SK-N-SH (cell line): ENCODE results near the gene CARMIL3. TPM values are rescaled to one million over a fixed set of nuclear protein-coding genes. Genes with fewer than 3 reads are reported as not detected.
A peak's percentile ranks its signal among the peaks of the same experiment; 100 is the strongest.

Source experiments
- CTCF ChIA-PET: fragments of 300-600, 350-600 bp; formaldehyde crosslinking; extraction: SDS; loops from one replicate; lab custom pipeline; 2021; lab: Yijun Ruan, JAX
- POLR2A ChIA-PET: fragments of 350-600 bp; sonication (Branson Sonifier 250); formaldehyde crosslinking; extraction: SDS; loops from one replicate; lab custom pipeline; 2020; ENCODE audit warnings: antibody characterized with exemption, inconsistent platforms; lab: Yijun Ruan, JAX
- DNase-seq: peaks from one replicate; pipeline ENCODE4 v3.0.0; 2012
- H2AFZ ChIP-seq: fragments of 200-600 bp; sonication (generic); 2 replicates; pipeline ENCODE4 v1.8.1; 2016; ENCODE audit warnings: antibody characterized with exemption, mild to moderate bottlenecking, low read depth
- H3F3A ChIP-seq: fragments of 200-600 bp; sonication (generic); replicated peaks from 2 replicates; pipeline ENCODE3; 2016; ENCODE audit warnings: antibody characterized with exemption, mild to moderate bottlenecking; ENCODE audit not compliant: insufficient read depth
- H3K27ac ChIP-seq, 2 experiments: fragments of 200-500 bp in 1 of 2; fragments of 200-600 bp in 1 of 2; sonication (Bioruptor generic) in 1 of 2; sonication (generic), shearing (Covaris generic) in 1 of 2; 2 replicates each; pipeline versions ENCODE4 v1.5.1 to v1.6.1; 2014 to 2016; ENCODE audit warnings: low read depth in 2 of 2, inconsistent platforms in 1 of 2, low read length in 1 of 2, mild to moderate bottlenecking in 1 of 2, mixed read lengths in 1 of 2
- H3K27me3 ChIP-seq: fragments of 200-600 bp; sonication (generic), shearing (Covaris generic); 2 replicates; pipeline ENCODE4 v1.6.1; 2016; ENCODE audit warnings: mixed run types; ENCODE audit not compliant: insufficient read depth
- H3K36me3 ChIP-seq, 2 experiments: fragments of 200-500 bp in 1 of 2; fragments of 200-600 bp in 1 of 2; sonication (Bioruptor generic) in 1 of 2; sonication (generic) in 1 of 2; replicated peaks in 1 of 2; 2 replicates each; pipeline versions ENCODE3 to v1.5.1; 2014 to 2016; ENCODE audit warnings: low read length in 1 of 2, mild to moderate bottlenecking in 1 of 2; ENCODE audit not compliant: insufficient read depth in 2 of 2, control insufficient read depth in 1 of 2
- H3K4me1 ChIP-seq, 2 experiments: fragments of 200-500 bp in 1 of 2; fragments of 200-600 bp in 1 of 2; sonication (Bioruptor generic) in 1 of 2; sonication (generic), shearing (Covaris generic) in 1 of 2; 2 replicates each; pipeline versions ENCODE4 v1.5.1 to v1.6.1; 2014 to 2016; ENCODE audit warnings: low read depth in 1 of 2, low read length in 1 of 2, mixed run types in 1 of 2; ENCODE audit not compliant: insufficient read depth in 2 of 2, control insufficient read depth in 1 of 2
- H3K4me2 ChIP-seq: fragments of 200-600 bp; sonication (generic), shearing (Covaris generic); 2 replicates; pipeline ENCODE4 v1.6.1; 2017; ENCODE audit warnings: mixed run types
- H3K4me3 ChIP-seq, 2 experiments: fragments of 200-500 bp in 1 of 2; fragments of 200-600 bp in 1 of 2; sonication (Bioruptor generic) in 1 of 2; sonication (generic), shearing (Covaris generic) in 1 of 2; 2 replicates each; pipeline versions ENCODE4 v1.5.1 to v1.8.1; 2014 to 2016; ENCODE audit warnings: low read depth in 2 of 2, inconsistent platforms in 1 of 2, low read length in 1 of 2, mild to moderate bottlenecking in 1 of 2, mixed read lengths in 1 of 2, moderate library complexity in 1 of 2
- H3K79me2 ChIP-seq: fragments of 200-600 bp; sonication (generic); 2 replicates; pipeline ENCODE4 v1.8.1; 2017; ENCODE audit warnings: mild to moderate bottlenecking; ENCODE audit not compliant: insufficient read depth
- H3K9ac ChIP-seq: fragments of 200-600 bp; sonication (generic); 2 replicates; pipeline ENCODE4 v1.6.1; 2017; ENCODE audit warnings: mixed run types
- H3K9me2 ChIP-seq: fragments of 200-600 bp; sonication (generic); 2 replicates; pipeline ENCODE4 v1.6.1; 2017; ENCODE audit warnings: mixed run types
- H3K9me3 ChIP-seq: fragments of 200-600 bp; sonication (generic); 2 replicates; pipeline ENCODE4 v1.6.1; 2017; ENCODE audit warnings: mixed run types, mild to moderate bottlenecking, moderate library complexity
- H4K20me1 ChIP-seq: fragments of 200-600 bp; sonication (generic); 2 replicates; pipeline ENCODE4 v1.6.1; 2017; ENCODE audit warnings: mild to moderate bottlenecking, mixed run types; ENCODE audit not compliant: insufficient read depth
- ELF1 ChIP-seq: IDR thresholded peaks from 2 replicates; pipeline ENCODE4 v1.4.0; 2012
- FOSL2 ChIP-seq: IDR thresholded peaks from 2 replicates; pipeline ENCODE4 v1.4.0; 2012; ENCODE audit warnings: low read depth, mild to moderate bottlenecking, moderate library complexity, borderline replicate concordance
- FOXJ3 ChIP-seq: sonication (generic); formaldehyde crosslinking; IDR thresholded peaks from 2 replicates; pipeline ENCODE4 v1.5.1; 2020; ENCODE audit warnings: mild to moderate bottlenecking, missing genetic modification reagents
- FOXM1 ChIP-seq: IDR thresholded peaks from 2 replicates; pipeline ENCODE4 v1.4.0; 2012; ENCODE audit warnings: low read depth, mild to moderate bottlenecking
- GABPA ChIP-seq: IDR thresholded peaks from 2 replicates; pipeline ENCODE4 v1.4.0; 2012; ENCODE audit warnings: low read depth, mild to moderate bottlenecking
- POLR2AphosphoS5 ChIP-seq: IDR thresholded peaks from 2 replicates; pipeline ENCODE4 v1.6.1; 2012; ENCODE audit warnings: low read depth, low read length
- RAD21 ChIP-seq: IDR thresholded peaks from 2 replicates; pipeline ENCODE4 v1.6.1; 2012; ENCODE audit warnings: mild to moderate bottlenecking, low read length
- RCOR1 ChIP-seq: fragments of 150-350 bp; IDR thresholded peaks from 2 replicates; pipeline ENCODE4 v1.6.1; 2017; ENCODE audit warnings: antibody characterized with exemption, low read length
- RFX5 ChIP-seq: IDR thresholded peaks from 2 replicates; pipeline ENCODE4 v1.6.1; 2012; ENCODE audit warnings: mild to moderate bottlenecking, improper control_type of control experiment, low read length
- RXRA ChIP-seq: IDR thresholded peaks from 2 replicates; pipeline ENCODE4 v1.4.0; 2012; ENCODE audit warnings: low read depth, mild to moderate bottlenecking, borderline replicate concordance
- TAF1 ChIP-seq: IDR thresholded peaks from 2 replicates; pipeline ENCODE4 v1.6.1; 2012; ENCODE audit warnings: low read depth, mild to moderate bottlenecking, low read length, moderate library complexity, borderline replicate concordance
- TCF12 ChIP-seq: IDR thresholded peaks from 2 replicates; pipeline ENCODE4 v1.4.0; 2012
- WGBS: methylation state at CpG from one replicate; pipeline ENCODE4 v1.1.6; 2017; ENCODE audit warnings: low lambda C conversion rate; 5-methylcytosine and 5-hydroxymethylcytosine counted together
- polyA plus RNA-seq, 3 experiments: library from polyadenylated mRNA; depleted of rRNA; stranded (reverse); fragments of >200 nt; gene quantifications; 2 replicates each; pipeline ENCODE4 v1.2.3, GENCODE V29; 2012
- TF ChIP-seq, protein P1 (sequence below): fragments of 150-350 bp; IDR thresholded peaks from 2 replicates; pipeline ENCODE4 v1.6.1; 2017; ENCODE audit warnings: antibody characterized with exemption, low read length, low read depth, borderline replicate concordance
- TF ChIP-seq, protein P2 (sequence below): IDR thresholded peaks from 2 replicates; pipeline ENCODE4 v1.4.0; 2012; ENCODE audit warnings: low read depth, borderline replicate concordance
- TF ChIP-seq, protein P3 (sequence below): IDR thresholded peaks from 2 replicates; pipeline ENCODE4; 2012

Gene CARMIL3
- polyA plus RNA-seq, 1 of the 3 experiments (the other 2 are of a cell fraction) = 0.43 TPM

DNA sequence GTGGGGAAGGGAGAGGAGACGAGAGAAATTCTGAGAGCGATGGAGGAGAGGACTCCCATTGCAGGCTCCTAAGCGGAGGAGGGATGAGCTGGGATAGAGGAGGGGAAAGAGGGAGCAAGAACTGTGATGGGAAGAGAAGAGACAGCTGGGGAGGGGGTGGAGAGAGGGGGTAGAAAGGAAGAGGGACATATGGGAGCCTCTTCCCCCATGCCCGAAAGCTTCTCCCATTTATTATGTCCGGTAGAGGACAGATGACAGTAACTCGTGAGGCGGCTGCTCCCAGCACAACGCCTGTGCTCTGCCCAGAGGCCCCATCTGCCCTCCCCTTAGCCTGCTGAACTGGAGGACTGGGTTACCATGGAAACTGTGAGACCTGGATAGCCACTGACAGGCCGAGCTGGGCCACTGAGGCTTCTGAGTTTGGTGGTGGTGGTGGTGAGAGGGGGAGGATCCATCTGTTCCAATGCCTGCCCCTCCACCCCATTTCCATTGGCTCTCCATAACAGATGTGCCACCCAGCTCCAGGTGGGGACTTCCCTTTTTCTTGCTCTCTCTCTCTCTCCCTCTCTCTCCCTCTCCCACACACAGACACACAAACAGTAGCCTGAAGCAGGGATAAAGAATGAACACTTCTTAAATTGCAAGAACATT, 27.8 kb downstream of the CARMIL3 start (continued):
- no peak for TF ChIP-seq FOSL2
- TF ChIP-seq FOXJ3 = no peak
- TF ChIP-seq RFX5 = 0 out of 2 replicates have a peak, but pooled peaks have one; percentile 43
- no peak for TF ChIP-seq RAD21
- TF ChIP-seq, protein P1, sequence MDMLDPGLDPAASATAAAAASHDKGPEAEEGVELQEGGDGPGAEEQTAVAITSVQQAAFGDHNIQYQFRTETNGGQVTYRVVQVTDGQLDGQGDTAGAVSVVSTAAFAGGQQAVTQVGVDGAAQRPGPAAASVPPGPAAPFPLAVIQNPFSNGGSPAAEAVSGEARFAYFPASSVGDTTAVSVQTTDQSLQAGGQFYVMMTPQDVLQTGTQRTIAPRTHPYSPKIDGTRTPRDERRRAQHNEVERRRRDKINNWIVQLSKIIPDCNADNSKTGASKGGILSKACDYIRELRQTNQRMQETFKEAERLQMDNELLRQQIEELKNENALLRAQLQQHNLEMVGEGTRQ = no peak
- TF ChIP-seq ELF1 = no peak
- TF ChIP-seq POLR2AphosphoS5 = no peak
- no peak for TF ChIP-seq GABPA
- TF ChIP-seq, all 33 proteins: peak for 3

DNA sequence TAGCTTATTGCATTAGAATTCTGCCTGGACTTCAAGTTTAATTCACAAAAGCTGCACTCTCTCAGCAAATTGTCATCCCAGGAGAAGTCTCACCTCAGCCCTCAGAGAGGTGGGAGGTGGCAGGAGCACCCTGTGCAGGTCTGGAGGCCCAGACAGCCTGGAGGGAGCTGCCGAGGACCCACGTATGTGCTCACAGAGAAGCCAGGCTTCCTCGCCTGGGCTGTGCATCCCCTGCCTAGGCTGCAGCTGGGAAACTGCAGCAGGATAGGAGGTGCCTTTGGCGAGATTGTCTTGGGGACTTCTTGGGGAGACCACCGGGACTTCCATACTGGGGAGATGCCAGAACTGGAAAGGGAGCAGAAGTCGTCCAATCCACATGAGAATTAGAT, 28.3 kb downstream of the CARMIL3 start:
- Histone ChIP-seq H3K27ac (peak overlapping the region in 1 of 2 experiments; percentile 73; a peak in 2 of 4 replicates), H3K36me3 (no peaks in the 10 kb centered on the region), H3K9ac (no peak overlapping the region), H3K9me2 (no peaks in the 10 kb centered on the region), H3K4me3 (no peak overlapping the region), H3K9me3 (no peaks in the 10 kb centered on the region)
- POLR2A ChIA-PET = interaction anchor here (1.3 to 4.5 kb wide), 8 partner anchors 11 to 66 kb away, joined by 5 to 46 read pairs (median 10); partner anchors contain the start of genes CARMIL3, DCAF11, EMC9 and NRL
- TF ChIP-seq TAF1 = no peak
- no peak for TF ChIP-seq RXRA
- TF ChIP-seq FOXM1 = no peak
- TF ChIP-seq, protein P2, sequence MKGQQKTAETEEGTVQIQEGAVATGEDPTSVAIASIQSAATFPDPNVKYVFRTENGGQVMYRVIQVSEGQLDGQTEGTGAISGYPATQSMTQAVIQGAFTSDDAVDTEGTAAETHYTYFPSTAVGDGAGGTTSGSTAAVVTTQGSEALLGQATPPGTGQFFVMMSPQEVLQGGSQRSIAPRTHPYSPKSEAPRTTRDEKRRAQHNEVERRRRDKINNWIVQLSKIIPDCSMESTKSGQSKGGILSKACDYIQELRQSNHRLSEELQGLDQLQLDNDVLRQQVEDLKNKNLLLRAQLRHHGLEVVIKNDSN = no peak
- TF ChIP-seq FOSL2 = no peak
- no peak for TF ChIP-seq GABPA
- TF ChIP-seq TCF12 = no peak
- TF ChIP-seq, protein P3, sequence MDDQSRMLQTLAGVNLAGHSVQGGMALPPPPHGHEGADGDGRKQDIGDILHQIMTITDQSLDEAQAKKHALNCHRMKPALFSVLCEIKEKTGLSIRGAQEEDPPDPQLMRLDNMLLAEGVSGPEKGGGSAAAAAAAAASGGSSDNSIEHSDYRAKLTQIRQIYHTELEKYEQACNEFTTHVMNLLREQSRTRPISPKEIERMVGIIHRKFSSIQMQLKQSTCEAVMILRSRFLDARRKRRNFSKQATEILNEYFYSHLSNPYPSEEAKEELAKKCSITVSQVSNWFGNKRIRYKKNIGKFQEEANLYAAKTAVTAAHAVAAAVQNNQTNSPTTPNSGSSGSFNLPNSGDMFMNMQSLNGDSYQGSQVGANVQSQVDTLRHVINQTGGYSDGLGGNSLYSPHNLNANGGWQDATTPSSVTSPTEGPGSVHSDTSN = no peak
- TF ChIP-seq RCOR1 = no peak
- TF ChIP-seq, all 33 proteins: peak for 0
- no peak for DNase-seq
- Histone ChIP-seq H3K4me2 (no peak overlapping the region), H2AFZ (no peak overlapping the region), H3F3A (no peaks in the 10 kb centered on the region), H3K79me2 (no peaks in the 10 kb centered on the region), H4K20me1 (no peaks in the 10 kb centered on the region), H3K4me1 (peaks cover 0 to 30% of the 10 kb centered on the region in 2 experiments; a peak in 1 of 4 replicates), H3K27me3 (peaks cover 5% of the 10 kb centered on the region; the same call in 1 of the 2 replicates)
- WGBS = 51% methylated on average over 3 of the region's 6 CpGs
- CTCF ChIA-PET = interaction anchor here (0.9 to 42.8 kb wide), 10 partner anchors 9 to 357 kb away, joined by 3 to 1159 read pairs (median 6); partner anchors contain the start of genes CARMIL3, CPNE6, DCAF11 and IRF9
